NCI-H748 (cell line): ENCODE data around the gene TTLL12.

Experiments
- DNase-seq: peaks from one replicate; lab custom pipeline; 2025; ENCODE audit not compliant: unreplicated experiment; lab: John Stamatoyannopoulos, UW

Gene TTLL12

DNA sequence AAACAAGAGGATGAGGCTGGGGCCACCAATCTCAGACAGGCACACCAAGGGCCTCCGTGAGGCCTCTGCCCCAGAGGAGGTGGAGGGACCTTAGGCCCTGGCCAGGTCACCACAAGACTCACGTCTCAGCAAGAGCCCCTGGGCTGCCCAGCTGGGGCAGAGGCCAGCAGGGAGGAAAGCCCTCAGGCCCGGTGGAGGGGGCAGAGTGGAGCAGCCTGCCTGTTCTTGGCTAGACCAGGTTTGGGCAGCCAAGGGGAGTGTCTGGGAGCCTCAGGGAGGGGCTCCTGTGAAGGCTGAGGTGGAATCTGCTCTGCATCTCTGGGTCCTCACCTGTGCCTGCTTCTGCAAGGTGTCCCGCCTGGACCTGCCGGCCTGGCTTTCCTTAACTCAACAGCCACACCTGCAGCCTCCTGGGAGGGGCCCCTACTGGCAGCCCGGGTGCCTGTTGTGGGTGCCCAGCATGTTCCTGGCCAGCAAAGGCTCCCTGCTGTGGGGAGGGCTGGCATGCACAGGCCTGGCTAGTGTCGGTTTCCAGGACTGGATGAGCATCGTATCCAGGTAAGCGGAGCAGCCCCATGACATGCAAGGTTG, 11.9 kb downstream of the TTLL12 start:
- no peak for DNase-seq

DNA sequence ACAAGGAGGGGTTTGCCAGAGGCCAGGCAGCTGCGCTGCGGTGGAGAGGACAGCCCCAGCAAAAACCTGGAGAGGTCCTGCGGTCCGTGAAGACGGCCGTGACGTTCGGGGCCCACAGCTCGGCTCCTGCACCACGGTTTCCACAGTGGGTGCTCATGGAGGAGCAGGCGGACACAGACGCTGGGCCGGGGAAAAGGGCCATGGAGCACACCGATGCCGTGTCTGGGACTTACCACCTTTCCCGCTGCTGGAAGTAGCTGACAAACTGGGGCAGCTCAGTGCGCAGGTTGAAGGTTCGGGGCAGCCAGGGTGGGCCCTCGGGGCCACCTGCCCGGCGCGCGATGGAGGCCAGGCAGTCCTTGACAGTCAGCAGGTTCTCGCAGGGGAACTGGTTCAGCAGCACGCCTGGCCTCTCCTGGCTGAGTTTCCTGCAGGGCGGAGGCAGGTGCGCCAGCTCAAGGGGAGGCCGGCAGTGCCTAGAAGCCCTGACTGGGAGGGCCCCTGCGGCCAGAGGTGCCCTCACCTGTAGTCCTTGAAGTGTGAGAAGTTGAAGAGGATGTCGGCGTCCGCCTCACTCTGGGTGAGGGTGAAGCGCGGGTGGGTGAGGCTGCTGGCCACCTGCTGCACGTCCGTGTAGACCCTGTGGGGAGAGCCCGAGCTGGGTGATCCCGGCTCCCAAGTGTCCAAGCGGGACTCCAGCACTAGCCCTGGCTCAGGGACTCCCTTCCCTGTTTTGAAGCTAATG, 12.8 kb downstream of the TTLL12 start:
- DNase-seq: no peak

- DNase-seq: no peak
Observed at GRCh38 chr22:43173566-43173965, 13.4 kb downstream of the TTLL12 start.

DNA sequence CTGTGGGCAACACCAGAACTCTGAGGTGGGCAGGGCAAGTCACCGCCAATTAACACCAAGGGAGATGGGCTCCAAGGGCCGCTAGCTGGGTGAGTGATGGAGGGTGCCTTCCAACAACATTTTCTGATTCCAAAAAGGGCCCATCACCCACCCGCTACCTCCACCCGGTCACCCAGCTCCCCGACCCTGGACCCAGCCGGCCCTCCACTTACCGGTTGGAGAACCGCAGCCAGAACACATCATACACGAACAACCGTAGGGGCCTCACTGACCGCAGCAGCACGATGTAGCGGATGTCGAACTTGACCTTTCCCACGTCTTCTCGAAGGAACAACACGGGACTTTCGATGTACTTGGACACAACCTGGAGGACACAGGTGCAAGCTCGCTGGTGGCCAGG, 14.7 kb downstream of the TTLL12 start:
- DNase-seq: no peak

DNA sequence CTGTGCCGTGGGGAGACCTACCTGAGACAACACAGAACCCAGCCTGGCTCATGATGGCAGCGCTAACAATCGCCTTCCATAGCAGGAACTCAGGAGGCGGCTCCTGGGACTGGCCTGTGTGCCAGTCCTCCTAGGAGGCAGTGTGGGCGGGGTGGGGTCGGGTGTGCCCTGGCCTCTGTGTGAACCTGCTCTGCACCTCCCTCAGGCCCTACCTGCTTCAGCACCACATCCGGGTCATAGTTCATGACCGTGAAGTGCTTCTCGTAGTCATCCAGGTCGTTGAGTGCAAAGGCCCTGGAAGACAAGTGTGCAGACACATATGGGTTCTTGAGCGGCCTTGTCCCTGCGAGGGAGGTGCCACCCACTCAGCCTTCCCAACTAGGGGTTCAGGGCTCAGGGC, 15.3 kb downstream of the TTLL12 start:
- DNase-seq: no peak

DNA sequence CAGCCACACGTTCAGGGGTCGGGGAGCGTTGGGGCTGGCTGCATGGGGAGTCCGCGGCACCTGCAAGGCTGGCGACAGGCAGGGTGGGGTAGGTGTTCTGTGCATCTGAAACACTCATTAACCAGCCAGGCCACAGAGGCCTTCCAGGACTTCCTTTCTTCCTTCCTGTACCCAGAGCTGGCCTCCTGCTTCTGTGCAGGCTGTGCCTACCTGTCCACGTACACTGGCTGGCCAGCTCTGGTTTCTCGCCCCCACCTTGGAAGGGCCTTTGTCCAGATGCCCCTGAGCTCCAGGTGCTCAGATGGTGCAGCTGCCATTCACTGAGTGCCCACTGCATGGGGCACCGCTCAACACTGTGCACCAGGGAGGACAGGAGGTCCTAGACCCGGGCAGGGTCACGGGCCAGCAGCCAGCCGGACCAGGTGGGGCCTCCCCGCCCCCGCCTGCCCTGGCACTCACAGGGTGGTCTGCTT, 15.9 kb downstream of the TTLL12 start:
- DNase-seq: no peak

DNA sequence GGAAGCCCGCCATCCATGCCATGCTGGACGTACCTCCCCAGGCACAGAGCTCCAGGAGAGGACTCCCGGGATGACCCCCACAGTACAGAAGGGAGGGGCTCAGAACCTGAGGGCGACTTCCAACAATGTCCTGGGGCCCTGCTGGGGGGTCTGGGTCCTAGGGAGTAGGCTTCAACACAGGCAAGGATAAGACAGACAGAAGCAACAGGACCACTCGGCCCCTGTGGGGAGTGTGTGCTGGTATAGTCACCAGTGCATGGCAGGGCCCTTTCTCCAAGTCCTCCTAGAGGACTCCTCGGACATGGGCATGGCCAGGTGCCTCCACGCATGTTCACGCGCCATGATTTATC, 16.8 kb downstream of the TTLL12 start:
- DNase-seq: no peak

DNA sequence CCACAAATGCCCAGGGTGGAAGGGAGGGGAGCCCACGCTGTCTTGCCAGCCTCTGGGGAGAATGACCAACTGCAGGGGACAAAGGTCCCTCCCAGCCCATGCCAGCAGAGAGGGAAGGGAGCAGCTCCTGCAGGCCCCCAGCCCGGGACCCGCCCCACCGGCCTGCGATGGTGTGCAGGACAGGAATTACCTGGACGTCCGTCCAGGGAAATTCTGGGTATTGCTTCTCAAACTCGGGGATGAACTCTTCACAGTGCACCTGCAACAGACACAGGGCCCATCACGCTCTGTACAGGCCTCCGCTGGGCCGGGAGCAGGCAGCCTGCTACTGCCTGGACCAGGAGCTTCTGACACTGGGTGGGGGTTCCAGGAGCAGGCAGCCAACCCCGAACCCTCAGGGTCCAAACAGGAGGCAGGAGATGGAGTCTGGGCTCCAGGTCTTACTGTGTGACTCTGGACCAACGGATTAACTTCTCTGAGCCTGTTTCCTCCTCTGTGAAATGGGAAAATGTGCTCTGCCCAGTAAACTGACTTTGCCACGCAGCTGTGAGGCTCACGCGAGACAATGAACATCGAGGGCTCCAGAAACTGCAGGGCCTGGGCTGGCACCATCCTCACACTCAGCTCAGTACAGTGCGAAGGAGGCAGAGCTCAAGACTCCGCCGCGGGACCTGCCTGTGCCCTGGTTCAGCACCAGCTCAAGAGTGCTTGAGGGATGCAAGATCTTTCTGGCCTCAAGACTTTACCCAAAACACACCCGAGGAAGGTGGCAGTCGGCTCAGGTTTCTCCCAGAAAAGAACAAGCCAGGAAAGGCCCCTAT, 17.4 kb downstream of the TTLL12 start:
- DNase-seq: no peak

DNA sequence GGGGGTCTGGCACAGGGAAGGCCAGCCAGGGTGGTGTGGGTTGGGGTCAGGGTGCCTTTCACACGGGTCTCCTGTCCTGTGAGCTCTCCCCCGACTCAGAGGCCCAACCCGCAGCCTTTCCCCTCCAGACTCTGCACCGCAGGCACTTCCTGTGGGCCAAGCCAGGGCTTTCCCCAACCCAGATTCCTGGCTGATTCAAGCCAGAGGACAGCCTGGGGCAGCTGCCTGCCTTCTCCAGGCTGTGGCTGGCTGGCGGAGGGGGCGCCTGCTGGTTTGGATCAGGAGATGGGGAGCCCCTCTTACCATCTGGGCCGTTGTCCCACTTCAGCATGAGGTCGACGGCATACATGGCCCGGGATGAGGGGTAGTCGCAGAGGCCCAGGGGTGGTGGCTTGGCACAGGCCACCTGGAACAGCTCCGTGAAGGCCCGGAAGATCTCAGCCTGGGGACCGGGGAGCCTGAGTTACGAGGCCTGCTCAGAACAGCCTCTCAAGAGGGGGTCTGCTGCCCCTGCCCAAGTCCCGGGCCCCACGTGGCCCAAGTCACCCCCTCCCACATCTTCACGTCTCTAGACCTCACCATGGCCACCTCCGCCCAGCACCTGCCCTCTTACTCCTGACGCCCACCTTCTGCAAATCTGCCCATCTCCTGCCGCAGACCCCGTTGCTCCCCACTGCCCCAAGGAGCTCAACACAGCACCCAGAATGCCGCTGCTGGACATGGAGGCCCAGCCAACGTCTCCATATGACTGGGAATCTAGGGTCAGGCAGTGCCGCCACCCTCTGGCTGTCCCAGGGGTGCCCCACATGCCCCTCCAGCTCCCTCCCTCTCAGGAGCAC, 18.2 kb downstream of the TTLL12 start:
- no peak for DNase-seq

- DNase-seq: no peak
Observed at GRCh38 chr22:43167001-43167589, 19.8 kb downstream of the TTLL12 start.

DNA sequence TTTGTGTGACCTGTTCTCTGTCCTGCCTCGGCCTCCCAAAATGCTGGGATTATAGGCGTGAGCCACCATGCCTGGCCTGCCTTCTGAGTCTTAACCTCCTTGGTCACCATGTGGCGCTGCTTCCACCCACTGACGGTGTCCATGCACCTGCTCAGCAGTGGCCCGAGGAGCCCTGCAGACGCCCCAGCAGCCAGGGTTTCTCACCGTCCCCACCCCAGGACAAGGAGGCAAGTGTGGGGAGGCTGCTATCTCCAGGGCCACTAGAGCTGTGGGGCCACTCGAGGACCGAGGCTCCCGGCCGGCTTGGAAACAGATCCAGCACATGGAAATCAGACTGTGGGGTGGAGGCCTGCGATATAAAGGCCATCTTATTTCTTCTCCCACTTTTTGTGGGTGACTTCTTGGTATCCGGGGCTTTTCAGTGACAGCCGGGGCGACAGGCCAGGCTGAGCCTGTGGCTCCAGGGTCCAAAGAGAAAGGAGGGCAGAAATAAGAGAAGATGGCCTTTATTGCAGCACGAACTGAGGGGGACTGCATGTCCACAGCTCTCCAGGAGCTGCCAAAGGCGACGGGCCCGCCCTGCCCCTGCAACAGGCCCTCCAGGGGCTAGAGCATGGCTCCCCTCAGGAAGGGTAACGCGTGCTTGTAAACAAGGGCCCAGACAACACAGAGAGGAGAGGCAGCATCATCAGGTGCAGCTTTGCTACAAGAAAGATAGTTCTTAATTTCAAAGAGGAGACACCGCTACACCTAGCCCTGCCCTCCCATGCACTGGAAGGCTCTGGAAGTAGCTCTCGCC, 20.6 kb downstream of the TTLL12 start:
- DNase-seq: no peak

DNA sequence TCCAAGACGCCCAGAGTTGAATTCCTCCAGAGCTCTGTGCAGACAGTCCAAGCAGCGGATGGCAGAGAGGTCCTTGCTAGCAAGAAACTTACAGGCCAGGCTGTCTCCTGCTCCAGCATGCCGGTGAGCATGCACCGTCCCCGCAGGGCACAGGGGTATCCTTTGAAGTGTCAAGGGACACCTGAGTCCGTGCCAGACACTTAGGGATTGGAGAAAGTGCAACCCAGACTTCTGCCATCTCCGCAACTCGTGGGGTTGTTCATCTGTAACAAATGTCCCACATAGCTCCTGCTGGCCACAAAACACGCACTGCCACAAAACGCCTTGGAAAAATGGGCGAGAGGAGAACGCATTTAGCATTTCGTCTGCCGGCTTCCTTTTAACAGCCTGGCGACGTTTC, 22.3 kb downstream of the TTLL12 start:
- no peak for DNase-seq

DNA sequence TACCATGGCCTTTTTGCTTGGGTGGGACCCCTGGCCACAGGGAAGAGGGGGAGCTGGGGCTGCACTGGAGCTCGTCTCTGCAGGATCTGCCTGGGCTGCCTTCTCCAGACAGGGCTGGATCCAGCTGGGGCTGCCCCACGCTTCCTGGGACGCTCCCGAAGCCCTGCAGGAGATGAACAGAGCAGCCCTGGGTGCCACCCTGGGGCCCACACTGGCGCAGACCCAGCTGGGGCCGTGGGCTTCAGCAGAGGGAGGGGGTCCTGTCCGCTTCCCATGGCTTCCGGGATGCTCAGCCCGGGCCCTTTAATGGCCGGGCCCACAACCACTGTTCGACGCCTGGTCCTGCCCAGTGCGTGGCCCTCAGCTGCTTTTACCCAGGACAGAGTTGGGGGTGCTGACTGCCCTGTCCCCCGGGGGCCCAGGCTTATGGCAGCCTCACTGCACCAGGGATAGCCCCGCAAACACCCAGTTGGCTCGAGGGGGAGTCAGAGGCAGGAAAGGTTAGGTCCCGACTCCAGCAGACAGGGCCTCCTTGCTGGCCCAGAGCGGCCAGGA, 23.6 kb downstream of the TTLL12 start:
- no peak for DNase-seq

- DNase-seq: no peak
Observed at GRCh38 chr22:43162412-43163150, 24.4 kb downstream of the TTLL12 start.

DNA sequence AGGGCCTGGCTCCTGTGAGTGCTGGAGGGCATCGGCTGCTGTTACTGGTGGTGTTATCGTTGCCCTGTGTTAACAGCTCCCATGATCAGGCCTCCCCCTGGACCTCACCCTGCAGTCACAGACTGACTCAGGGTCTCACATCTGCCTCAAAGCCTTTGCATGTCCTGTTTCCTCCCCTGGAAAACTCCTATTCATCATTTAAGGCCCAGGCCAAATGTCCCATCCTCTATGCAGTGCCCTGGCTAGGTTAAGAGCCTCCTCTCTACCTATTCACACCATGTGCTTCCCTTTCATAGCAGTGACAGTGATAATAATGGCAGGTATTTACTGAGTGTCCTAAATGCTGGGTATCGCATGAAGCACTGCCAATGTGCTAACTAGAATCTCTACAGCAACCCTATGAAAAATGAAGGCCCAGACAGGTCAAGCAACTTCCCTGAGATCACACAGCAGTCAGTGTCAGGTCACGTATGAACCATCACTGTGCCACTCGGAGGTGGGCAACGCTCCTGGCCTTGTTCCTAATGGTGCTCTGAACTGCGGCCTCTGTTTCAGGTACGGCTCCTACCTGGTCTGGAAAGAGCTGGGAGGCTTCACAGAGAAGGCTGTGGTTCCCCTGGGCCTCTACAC, 26.3 kb downstream of the TTLL12 start:
- DNase-seq: no peak

- DNase-seq: peak; percentile 48
Observed at GRCh38 chr22:43159484-43160178, 27.3 kb downstream of the TTLL12 start.

GRCh38 chr22:43158778-43159483, 28.0 kb downstream of the TTLL12 start:
- DNase-seq: no peak
